Choroid plexus epithelial cell (primary cell): ENCODE data around the gene GRB10.

Experiments used
- DNase-seq: peaks from one replicate; pipeline ENCODE4 v3.0.0-alpha.2; 2010; ENCODE audit warnings: low read depth
- H3K4me3 ChIP-seq: 2 replicates; pipeline ENCODE4 v1.5.1; 2011; ENCODE audit warnings: low read depth, mild to moderate bottlenecking, control low read depth, low read length, moderate library complexity
- TF ChIP-seq, protein P1 (sequence below): conservative IDR thresholded peaks from 2 replicates; pipeline ENCODE4 v1.5.1; 2011; ENCODE audit warnings: low read depth, mild to moderate bottlenecking, control low read depth, inconsistent platforms, low read length, moderate library complexity

The GRB10 gene

DNA sequence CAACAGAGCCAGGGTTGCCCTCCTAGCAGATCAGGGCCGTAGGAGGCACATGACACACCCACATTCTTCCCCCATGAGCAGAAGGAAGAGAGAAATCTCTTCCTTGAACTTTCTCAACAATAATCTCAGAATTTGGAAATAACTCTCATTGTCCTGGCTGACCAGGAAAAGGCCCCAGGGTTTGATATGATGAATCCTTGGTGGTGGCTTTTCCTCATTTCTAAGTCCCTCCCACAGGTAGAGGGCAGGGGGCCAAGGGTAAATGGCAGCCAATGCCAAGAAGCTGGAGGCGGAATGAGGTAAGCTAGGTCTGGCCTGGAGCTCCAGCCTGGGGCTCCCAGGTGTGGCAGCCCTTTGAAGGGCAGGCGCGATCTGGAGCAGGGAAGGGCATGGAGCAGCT is 67.8 kb downstream of the GRB10 start:
- TF ChIP-seq, protein P1, sequence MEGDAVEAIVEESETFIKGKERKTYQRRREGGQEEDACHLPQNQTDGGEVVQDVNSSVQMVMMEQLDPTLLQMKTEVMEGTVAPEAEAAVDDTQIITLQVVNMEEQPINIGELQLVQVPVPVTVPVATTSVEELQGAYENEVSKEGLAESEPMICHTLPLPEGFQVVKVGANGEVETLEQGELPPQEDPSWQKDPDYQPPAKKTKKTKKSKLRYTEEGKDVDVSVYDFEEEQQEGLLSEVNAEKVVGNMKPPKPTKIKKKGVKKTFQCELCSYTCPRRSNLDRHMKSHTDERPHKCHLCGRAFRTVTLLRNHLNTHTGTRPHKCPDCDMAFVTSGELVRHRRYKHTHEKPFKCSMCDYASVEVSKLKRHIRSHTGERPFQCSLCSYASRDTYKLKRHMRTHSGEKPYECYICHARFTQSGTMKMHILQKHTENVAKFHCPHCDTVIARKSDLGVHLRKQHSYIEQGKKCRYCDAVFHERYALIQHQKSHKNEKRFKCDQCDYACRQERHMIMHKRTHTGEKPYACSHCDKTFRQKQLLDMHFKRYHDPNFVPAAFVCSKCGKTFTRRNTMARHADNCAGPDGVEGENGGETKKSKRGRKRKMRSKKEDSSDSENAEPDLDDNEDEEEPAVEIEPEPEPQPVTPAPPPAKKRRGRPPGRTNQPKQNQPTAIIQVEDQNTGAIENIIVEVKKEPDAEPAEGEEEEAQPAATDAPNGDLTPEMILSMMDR = no peak
- no peak overlapping the region for H3K4me3 ChIP-seq
- DNase-seq = no peak

DNA sequence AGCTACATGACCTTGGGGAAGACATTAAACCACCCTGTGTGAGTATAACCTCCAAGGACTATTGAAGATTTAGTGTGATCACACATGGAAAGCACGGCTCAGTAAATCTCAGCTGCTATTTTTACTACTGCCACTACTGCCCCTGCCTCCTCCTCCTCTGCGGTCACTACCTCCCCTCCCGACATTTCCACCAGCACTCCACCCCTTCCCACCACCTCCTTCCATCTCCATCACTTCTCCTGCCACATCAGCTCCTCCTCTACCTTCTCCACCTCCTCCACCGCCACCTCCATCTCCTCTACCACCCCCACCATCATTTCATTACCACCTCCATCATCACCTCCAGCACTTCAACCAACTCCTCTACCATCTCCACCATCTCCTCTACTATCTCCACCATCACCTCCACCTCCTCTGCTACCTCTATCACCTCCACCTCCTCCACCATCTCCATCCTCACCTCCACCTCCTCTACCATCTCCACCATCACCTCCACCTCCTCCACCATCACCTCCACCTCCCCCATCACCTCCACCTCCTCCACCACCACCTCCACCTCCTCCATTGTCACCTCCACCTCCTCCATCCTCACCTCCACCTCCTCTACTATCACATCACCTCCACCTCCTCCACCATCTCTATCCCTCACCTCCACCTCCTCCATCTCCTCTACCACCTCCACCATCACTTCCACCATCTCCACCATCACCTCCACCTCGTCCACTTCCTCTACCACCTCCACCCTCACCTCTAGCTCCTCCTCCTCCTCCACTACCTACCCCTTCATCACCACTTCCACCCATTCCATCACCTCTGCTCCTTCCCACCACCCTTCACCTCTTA is 69.4 kb downstream of the GRB10 start:
- TF ChIP-seq, protein P1 = no peak
- DNase-seq = no peak
- H3K4me3 ChIP-seq = no peak overlapping the region

DNA sequence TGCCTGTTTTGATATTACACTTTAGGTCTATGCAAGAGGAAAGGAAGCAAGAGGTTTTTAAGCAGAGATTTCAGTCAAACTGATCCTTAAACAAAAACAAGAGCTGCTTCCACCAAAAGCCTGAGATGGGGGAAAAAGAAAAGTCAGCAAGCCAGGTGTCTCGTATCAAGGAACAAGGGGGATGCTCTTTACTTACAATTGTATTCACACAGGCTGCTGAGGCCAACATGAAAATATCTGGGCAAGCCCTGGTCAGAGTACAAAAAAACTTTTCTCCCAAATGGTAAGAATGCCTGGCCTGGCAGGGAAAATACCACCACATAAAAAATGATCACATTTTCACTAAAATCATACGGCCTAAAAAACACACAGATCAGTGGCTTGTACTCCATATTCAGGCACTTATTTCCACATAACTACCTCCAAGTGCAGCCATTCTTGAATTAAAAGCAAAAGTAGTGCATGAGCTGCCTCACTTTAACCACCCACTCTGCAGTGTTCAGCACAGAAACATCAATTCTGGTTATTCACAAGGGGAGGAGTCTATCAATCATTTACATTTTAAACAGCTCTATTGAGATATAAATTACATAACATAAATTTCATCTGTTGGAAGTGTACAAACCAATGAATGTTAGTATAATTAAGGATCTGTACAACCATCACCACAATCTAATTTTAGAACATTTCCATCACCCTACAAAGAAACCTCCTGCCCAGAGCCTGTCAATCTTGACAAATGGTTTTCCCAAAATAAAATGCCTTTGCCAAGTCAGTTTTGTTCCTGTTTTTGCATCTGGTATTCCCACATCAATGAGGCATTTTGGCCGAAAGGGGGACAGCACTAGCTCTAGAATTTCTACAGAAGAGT is 70.2 kb downstream of the GRB10 start:
- TF ChIP-seq, protein P1 = no peak
- no peak for DNase-seq
- no peak overlapping the region for H3K4me3 ChIP-seq

DNA sequence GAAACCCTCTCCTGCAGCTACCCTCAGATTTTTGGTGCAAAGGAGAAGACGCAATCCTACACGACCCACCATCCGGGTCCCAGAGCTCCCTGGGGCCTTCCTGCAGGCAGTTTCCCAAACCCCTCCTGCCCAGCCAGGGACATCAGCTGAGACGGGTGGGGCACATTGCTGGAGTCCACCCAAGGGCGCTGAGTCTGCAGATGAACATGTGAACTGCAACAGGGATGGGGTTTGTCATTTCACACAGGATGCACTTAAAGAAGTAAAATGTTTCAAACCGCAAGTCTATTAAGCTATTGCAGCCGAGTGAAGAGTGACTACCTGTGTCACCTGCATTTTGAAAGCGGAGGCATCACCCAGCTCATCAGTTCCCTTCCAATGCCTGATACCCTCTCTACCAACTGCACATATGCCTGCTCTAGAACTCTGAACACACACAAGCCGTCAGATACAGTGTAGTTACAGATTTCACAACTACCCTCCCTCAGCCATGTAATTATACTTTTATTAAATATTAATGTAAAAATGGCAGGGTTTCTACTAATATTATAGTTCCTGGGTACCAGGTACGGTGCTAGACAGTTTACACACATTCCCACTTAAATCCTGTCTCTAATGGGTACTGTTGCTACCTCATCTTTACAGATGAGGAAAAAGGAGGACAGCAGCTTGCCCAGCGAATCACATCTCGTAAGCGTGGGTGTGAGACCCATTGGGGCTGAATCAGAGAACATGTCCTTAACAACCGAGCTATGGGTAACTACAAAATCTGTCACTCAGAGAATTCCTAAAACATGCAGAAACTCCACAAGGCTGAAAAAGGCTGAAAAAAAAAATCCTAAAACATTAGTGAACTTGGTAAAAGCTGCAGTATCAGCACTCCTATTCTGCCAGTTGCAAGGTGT is 71.2 kb downstream of the GRB10 start:
- no peak overlapping the region for H3K4me3 ChIP-seq
- peak; percentile 34 for DNase-seq
- TF ChIP-seq, protein P1 = no peak

DNA sequence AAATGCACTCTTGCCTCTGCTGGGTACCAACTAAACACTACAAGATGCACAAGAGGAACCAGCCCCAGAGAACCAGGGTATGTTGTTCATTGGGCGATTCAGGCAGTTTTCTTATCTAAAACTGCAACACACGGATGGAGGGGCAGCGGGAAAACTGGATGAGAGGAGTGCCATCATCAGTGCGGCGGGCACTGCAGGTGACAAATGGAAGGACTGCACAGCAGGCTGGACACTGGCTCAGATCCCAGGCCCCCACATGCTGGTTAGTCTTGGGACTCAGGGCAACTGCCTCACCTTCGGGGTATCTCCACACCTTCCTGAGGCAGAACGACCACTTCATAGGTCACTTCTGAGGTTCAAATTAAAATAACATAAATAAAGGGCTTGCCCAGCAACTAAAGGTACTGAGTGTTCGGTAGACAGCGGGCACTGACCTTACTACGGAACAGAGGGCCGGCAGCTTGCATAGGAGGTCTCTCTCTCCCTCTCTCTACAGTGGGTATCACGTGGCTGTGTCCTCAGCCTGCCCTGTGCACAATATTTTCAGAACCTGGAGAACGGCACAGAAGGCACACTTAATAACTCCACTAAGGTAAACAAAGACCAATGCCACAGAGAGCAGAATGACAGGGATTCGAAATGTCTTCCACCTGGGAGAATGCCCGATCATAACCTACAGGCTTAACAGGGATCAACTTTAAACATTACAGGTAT is 72.1 kb downstream of the GRB10 start:
- no peak overlapping the region for H3K4me3 ChIP-seq
- no peak for DNase-seq
- TF ChIP-seq, protein P1 = no peak

DNA sequence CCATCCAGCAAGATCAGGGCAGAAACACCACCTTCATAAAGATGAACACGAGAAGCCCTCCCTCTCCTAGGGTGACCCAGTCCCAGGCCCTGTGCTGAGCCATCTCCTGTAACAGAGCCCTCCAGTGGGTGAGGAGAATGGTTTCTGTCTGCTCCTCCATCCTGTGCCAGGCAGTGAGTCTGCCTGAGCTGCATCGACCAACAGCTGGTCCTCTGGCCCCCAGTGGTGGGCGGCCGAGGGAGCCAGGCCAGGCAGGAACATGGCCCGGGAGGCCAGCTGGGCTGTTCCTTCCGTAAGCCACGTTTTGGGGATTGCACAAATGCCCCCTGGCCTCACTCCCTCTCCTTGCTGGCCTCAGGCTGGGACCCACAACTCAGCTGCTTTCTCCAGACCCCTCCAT is 73.5 kb downstream of the GRB10 start:
- no peak overlapping the region for H3K4me3 ChIP-seq
- no peak for DNase-seq
- TF ChIP-seq, protein P1 = no peak
